ENCODE results near the gene SEC16B. TPM values are rescaled to one million over a fixed set of nuclear protein-coding genes. Genes with fewer than 3 reads are reported as not detected.

The SEC16B gene
- total RNA-seq, 4 donors from 2014 or later, result 0.47 to 2.3 (median 1.3) TPM

GRCh38 chr1:177909416-177909815 lies 60.4 kb downstream of the SEC16B start:
- no peak for DNase-seq
- no peak for ATAC-seq
- in situ Hi-C loops (cut with MboI; ENCODE audit: low sequenced_read_pairs in 4 of 4), result no loop called here
- Histone ChIP-seq H3K36me3 (no peaks in the 10 kb centered on the region), H3K27ac (no peak overlapping the region), H3K27me3 (no peaks in the 10 kb centered on the region), H3K9me3 (no peaks in the 10 kb centered on the region), H3K4me1 (no peaks in the 10 kb centered on the region), H3K4me3 (no peak overlapping the region)
- no peak for TF ChIP-seq CTCF (IDR thresholded peaks at IDR 0.05 in 4 of 5, conservative IDR thresholded peaks at IDR 0.05 in 1 of 5)
- TF ChIP-seq POLR2A (IDR thresholded peaks at IDR 0.05), result no peak
- intact Hi-C loops (cut with DNase I; ENCODE audit: low total_unique reads), result no loop called here

- intact Hi-C loops (cut with DNase I; ENCODE audit: low total_unique reads), result no loop called here
- H3K27me3 ChIP-seq, result no peaks in the 10 kb centered on the region
- no peak overlapping the region for H3K4me3 ChIP-seq
- ATAC-seq (no peak), DNase-seq (no peak)
- H3K27ac ChIP-seq, result no peak overlapping the region
- no peak for TF ChIP-seq CTCF (IDR thresholded peaks at IDR 0.05 in 4 of 5, conservative IDR thresholded peaks at IDR 0.05 in 1 of 5)
- no peak for TF ChIP-seq POLR2A (IDR thresholded peaks at IDR 0.05)
- no peaks in the 10 kb centered on the region for H3K4me1 ChIP-seq
- in situ Hi-C loops (cut with MboI; ENCODE audit: low sequenced_read_pairs in 4 of 4), result no loop called here
- H3K9me3 ChIP-seq, result no peaks in the 10 kb centered on the region
- no peaks in the 10 kb centered on the region for H3K36me3 ChIP-seq
These were observed 62.9 kb downstream of the SEC16B start for GRCh38 chr1:177907000-177907399.

- H3K9me3 ChIP-seq, result no peaks in the 10 kb centered on the region
- DNase-seq (no peak), ATAC-seq (no peak)
- intact Hi-C loops (cut with DNase I; ENCODE audit: low total_unique reads), result no loop called here
- in situ Hi-C loops (cut with MboI; ENCODE audit: low sequenced_read_pairs in 4 of 4), result no loop called here
- no peaks in the 10 kb centered on the region for H3K4me1 ChIP-seq
- no peaks in the 10 kb centered on the region for H3K36me3 ChIP-seq
- H3K27me3 ChIP-seq, result no peaks in the 10 kb centered on the region
- TF ChIP-seq POLR2A (IDR thresholded peaks at IDR 0.05) (no peak), CTCF (IDR thresholded peaks at IDR 0.05 in 4 of 5, conservative IDR thresholded peaks at IDR 0.05 in 1 of 5) (no peak)
- no peak overlapping the region for H3K4me3 ChIP-seq
- H3K27ac ChIP-seq, result no peak overlapping the region
These were observed 64.2 kb downstream of the SEC16B start for GRCh38 chr1:177905686-177906085.

- in situ Hi-C loops (cut with MboI; ENCODE audit: low sequenced_read_pairs in 4 of 4) (no loop called here), intact Hi-C loops (cut with DNase I; ENCODE audit: low total_unique reads) (no loop called here)
- Histone ChIP-seq H3K36me3 (no peaks in the 10 kb centered on the region), H3K9me3 (no peaks in the 10 kb centered on the region), H3K4me1 (no peaks in the 10 kb centered on the region), H3K27ac (no peak overlapping the region), H3K4me3 (no peak overlapping the region), H3K27me3 (no peaks in the 10 kb centered on the region)
- DNase-seq (no peak), ATAC-seq (no peak)
- TF ChIP-seq POLR2A (IDR thresholded peaks at IDR 0.05) (no peak), CTCF (IDR thresholded peaks at IDR 0.05 in 4 of 5, conservative IDR thresholded peaks at IDR 0.05 in 1 of 5) (no peak)
These were observed 67.6 kb downstream of the SEC16B start for GRCh38 chr1:177902266-177902665.

- Histone ChIP-seq H3K36me3 (no peaks in the 10 kb centered on the region), H3K27me3 (no peaks in the 10 kb centered on the region), H3K9me3 (no peaks in the 10 kb centered on the region), H3K4me1 (no peaks in the 10 kb centered on the region), H3K27ac (no peak overlapping the region), H3K4me3 (no peak overlapping the region)
- no peak for ATAC-seq
- intact Hi-C loops (cut with DNase I; ENCODE audit: low total_unique reads), result no loop called here
- TF ChIP-seq CTCF (IDR thresholded peaks at IDR 0.05 in 4 of 5, conservative IDR thresholded peaks at IDR 0.05 in 1 of 5) (no peak), POLR2A (IDR thresholded peaks at IDR 0.05) (no peak)
- in situ Hi-C loops (cut with MboI; ENCODE audit: low sequenced_read_pairs in 4 of 4), result no loop called here
- no peak for DNase-seq
These were observed 71.7 kb downstream of the SEC16B start for GRCh38 chr1:177897998-177898654.

Measured in gastrocnemius medialis (tissue), 4 donors.